Sigmoid colon (tissue), 4 donors: Measurements from ENCODE around the gene SLC6A1.

Experiments used
- CTCF ChIP-seq, 4 experiments: fragments of 450-650 bp in 3 of 4; fragments of 200-600 bp in 1 of 4; IDR thresholded peaks; one replicate each; pipeline ENCODE4 v1.5.1; 2016 to 2019; ENCODE audit warnings: antibody characterized with exemption in 4 of 4, mild to moderate bottlenecking in 3 of 4, moderate library complexity in 2 of 4
- POLR2A ChIP-seq, 2 donors: fragments of 450-650 bp; IDR thresholded peaks; one replicate each; pipeline ENCODE4 v1.6.1; 2016; ENCODE audit warnings: antibody characterized with exemption in 2 of 2, mild to moderate bottlenecking in 2 of 2, moderate library complexity in 2 of 2
- POLR2AphosphoS5 ChIP-seq, 4 donors: sonication (generic); formaldehyde crosslinking; IDR thresholded peaks; one replicate each; pipeline ENCODE4 v1.6.1; 2017; ENCODE audit warnings: antibody characterized with exemption in 4 of 4

- TF ChIP-seq CTCF (IDR thresholded peaks at IDR 0.05) = no peak
- TF ChIP-seq POLR2AphosphoS5 (IDR thresholded peaks at IDR 0.05) = no peak
- TF ChIP-seq POLR2A (IDR thresholded peaks at IDR 0.05) = no peak
These were observed 22.1 kb upstream of the SLC6A1 start for GRCh38 chr3:10970306-10970960.
